Ovary (tissue), 9 donors: ENCODE results near the gene KDM5C. TPM values are rescaled to one million over a fixed set of nuclear protein-coding genes. Genes with fewer than 3 reads are reported as not detected.

Source experiments
- DNase-seq, 5 donors: peaks; one replicate each; pipeline ENCODE4 v3.0.0-alpha.2; 2019 to 2020
- H3K27ac ChIP-seq, 2 donors: fragments of 200-600 bp; one replicate each; pipeline versions ENCODE4 v1.5.1 to v1.8.0; 2019 to 2022
- H3K27me3 ChIP-seq: fragments of 200-600 bp; one replicate; pipeline ENCODE4 v1.8.0; 2022
- H3K36me3 ChIP-seq: fragments of 200-600 bp; sonication (generic); one replicate; pipeline ENCODE4 v1.5.1; 2019
- H3K4me1 ChIP-seq: one replicate; pipeline ENCODE4 v1.8.1; 2013; ENCODE audit warnings: mild to moderate bottlenecking, moderate library complexity; ENCODE audit not compliant: insufficient read depth
- H3K4me3 ChIP-seq: fragments of 200-600 bp; sonication (generic); one replicate; pipeline ENCODE4 v1.5.1; 2017
- H3K9me3 ChIP-seq, 2 donors: fragments of 200-600 bp in 1 of 2; sonication (generic) in 1 of 2; one replicate each; pipeline versions ENCODE4 v1.5.1 to v1.8.1; 2013 to 2019; ENCODE audit warnings: mild to moderate bottlenecking in 1 of 2, moderate library complexity in 1 of 2
- CTCF ChIP-seq, 3 donors: fragments of 450-650 bp in 2 of 3; fragments of 200-600 bp in 1 of 3; IDR thresholded peaks; one replicate each; pipeline versions ENCODE4 v1.5.1 to v1.8.0; 2016 to 2022; ENCODE audit warnings: antibody characterized with exemption in 3 of 3, mild to moderate bottlenecking in 1 of 3
- EP300 ChIP-seq: sonication (generic); formaldehyde crosslinking; IDR thresholded peaks from one replicate; pipeline ENCODE4 v1.6.1; 2017; ENCODE audit warnings: antibody characterized with exemption
- POLR2A ChIP-seq: fragments of 450-650 bp; IDR thresholded peaks from one replicate; pipeline ENCODE4 v1.6.1; 2017; ENCODE audit warnings: antibody characterized with exemption, mild to moderate bottlenecking, moderate library complexity
- WGBS, 3 donors: extraction: QIAGEN DNeasy Blood & Tissue Kit in 1 of 3; methylation state at CpG; one replicate each; pipeline versions ENCODE4 v1.1.5 to v1.1.7; 2013 to 2017; 5-methylcytosine and 5-hydroxymethylcytosine counted together
- intact Hi-C, 4 donors: fragments of 100-400 bp; cut with DNase I; formaldehyde crosslinking; loops; one replicate each; pipeline versions ENCODE4 v1.11.0 to v1.15.1; 2022 to 2023
- polyA plus RNA-seq, 2 donors: library from polyadenylated mRNA; stranded (reverse); fragments of 200-250 nt in 1 of 2; fragments of 350-450 nt in 1 of 2; fragmentation: Illumina TruSeq in 1 of 2; extraction: RNeasy Lipid Tissue Mini Kit (QIAGEN cat#74804) in 1 of 2; gene quantifications; one replicate each; pipeline ENCODE4 v1.2.3, GENCODE V29; 2013 to 2014
- total RNA-seq, 7 donors: library from RNA; depleted of rRNA in 2 of 7; stranded (reverse); fragments of >200 nt in 2 of 7; fragmentation: NEBNext Ultra II Directional in 3 of 7; extraction: Animal tissue kit (Norgen Biotek cat#: 25700) in 3 of 7; gene quantifications; one replicate each; pipeline versions ENCODE4 v1.1.0 to v1.2.4, GENCODE V29; 2016 to 2023
- donor health status: DM: no; HTN: no; CAD: no; lungs with moderate emphysema.
- donor health status: DM: no; HTN: no; CAD: no.
- donor health status: Bipolar disorder and iron deficiency.
- donor health status: DM: yes; HTN: yes; CAD: no.
- donor health status: DM: no; HTN: no; CAD: no.
- donor health status: DM: yes; HTN: yes; CAD: no.

The KDM5C gene
- total and polyA plus RNA-seq, 9 donors = 41.4 to 121 (median 95.2) TPM

GRCh38 chrX:53266914-53267313, 41.9 kb upstream of the KDM5C start:
- Histone ChIP-seq H3K36me3 (no peaks in the 10 kb centered on the region), H3K27me3 (no peaks in the 10 kb centered on the region), H3K9me3 (no peaks in the 10 kb centered on the region), H3K27ac (no peak overlapping the region), H3K4me3 (no peak overlapping the region), H3K4me1 (no peaks in the 10 kb centered on the region)
- WGBS, 3 donors = 54 to 72% (median 70%) methylated on average over 11 of the region's 11 CpGs
- TF ChIP-seq EP300 (no peak), CTCF (IDR thresholded peaks at IDR 0.05) (no peak), POLR2A (no peak)
- intact Hi-C loops = no loop called here
- no peak for DNase-seq

- Histone ChIP-seq H3K27me3 (no peaks in the 10 kb centered on the region), H3K36me3 (no peaks in the 10 kb centered on the region), H3K9me3 (no peaks in the 10 kb centered on the region), H3K27ac (no peak overlapping the region), H3K4me3 (no peak overlapping the region), H3K4me1 (no peaks in the 10 kb centered on the region)
- WGBS, 3 donors = 56 to 63% (median 60%) methylated on average over 8 of the region's 8 CpGs
- DNase-seq = no peak
- intact Hi-C loops = no loop called here
- TF ChIP-seq CTCF (IDR thresholded peaks at IDR 0.05) (no peak), POLR2A (no peak), EP300 (no peak)
These were observed 41.0 kb upstream of the KDM5C start for GRCh38 chrX:53265771-53266574.

- intact Hi-C loops = no loop called here
- Histone ChIP-seq H3K9me3 (no peaks in the 10 kb centered on the region), H3K4me1 (no peaks in the 10 kb centered on the region), H3K4me3 (no peak overlapping the region), H3K27me3 (no peaks in the 10 kb centered on the region), H3K27ac (no peak overlapping the region), H3K36me3 (no peaks in the 10 kb centered on the region)
- no peak for TF ChIP-seq POLR2A
- TF ChIP-seq EP300 = no peak
- no peak for TF ChIP-seq CTCF (IDR thresholded peaks at IDR 0.05)
- DNase-seq = no peak
- WGBS, 3 donors = 71 to 77% (median 76%) methylated on average over 11 of the region's 11 CpGs
These were observed 38.6 kb upstream of the KDM5C start for GRCh38 chrX:53263597-53264094.

GRCh38 chrX:53262918-53263394, 37.9 kb upstream of the KDM5C start:
- Histone ChIP-seq H3K27ac (no peak overlapping the region), H3K27me3 (no peaks in the 10 kb centered on the region), H3K4me3 (no peak overlapping the region), H3K36me3 (no peaks in the 10 kb centered on the region), H3K4me1 (no peaks in the 10 kb centered on the region), H3K9me3 (no peaks in the 10 kb centered on the region)
- no peak for DNase-seq
- WGBS, 3 donors = 68 to 75% (median 74%) methylated on average over 8 of the region's 8 CpGs
- TF ChIP-seq POLR2A = no peak
- no peak for TF ChIP-seq CTCF (IDR thresholded peaks at IDR 0.05)
- TF ChIP-seq EP300 = no peak
- intact Hi-C loops = no loop called here
